Stomach (tissue), 4 donors: Measurements from ENCODE around the gene PTPRG.

Experiments used
- CTCF ChIP-seq, 7 experiments: fragments of 450-650 bp in 4 of 7; fragments of 200-600 bp in 3 of 7; sonication (generic) in 3 of 7; IDR thresholded peaks; one replicate each; pipeline ENCODE4 v1.5.1; 2016 to 2019; ENCODE audit warnings: antibody characterized with exemption in 7 of 7, control low read depth in 2 of 7, mild to moderate bottlenecking in 1 of 7
- EP300 ChIP-seq: sonication (generic); formaldehyde crosslinking; IDR thresholded peaks from one replicate; pipeline ENCODE4 v1.6.1; 2017; ENCODE audit warnings: antibody characterized with exemption
- POLR2A ChIP-seq, 4 donors: fragments of 450-650 bp; IDR thresholded peaks; one replicate each; pipeline ENCODE4 v1.6.1; 2016; ENCODE audit warnings: antibody characterized with exemption in 4 of 4, control low read depth in 2 of 4, mild to moderate bottlenecking in 1 of 4, moderate library complexity in 1 of 4

- no peak for TF ChIP-seq POLR2A (IDR thresholded peaks at IDR 0.05)
- no peak for TF ChIP-seq CTCF (IDR thresholded peaks at IDR 0.05)
- TF ChIP-seq EP300 = no peak
Measured at GRCh38 chr3:61832375-61833229, 271.2 kb downstream of the PTPRG start.
